CD14-positive monocyte (primary cell): ENCODE results near the gene ADAMTS9. TPM values are rescaled to one million over a fixed set of nuclear protein-coding genes. Genes with fewer than 3 reads are reported as not detected.
A peak's percentile ranks its signal among the peaks of the same experiment; 100 is the strongest.

Source experiments
- DNase-seq, 3 donors: peaks; one replicate each; pipeline ENCODE4 v3.0.0-alpha.2; 2011 to 2022
- H2AFZ ChIP-seq: 2 replicates; pipeline ENCODE4 v1.6.0; 2012; ENCODE audit warnings: mild to moderate bottlenecking, low read depth, low read length, inconsistent platforms; ENCODE audit not compliant: insufficient read depth, poor library complexity, severe bottlenecking
- H3K27ac ChIP-seq, 2 donors: 1 replicate in 1 of 2; 2 replicates in 1 of 2; pipeline ENCODE4 v1.5.1; 2012 to 2013; ENCODE audit warnings: low read length in 2 of 2, control low read depth in 1 of 2, inconsistent platforms in 1 of 2, low read depth in 1 of 2, mild to moderate bottlenecking in 1 of 2
- H3K27me3 ChIP-seq, 2 donors: one replicate each; pipeline versions ENCODE4 v1.6.0 to v1.6.1; 2011 to 2013; ENCODE audit warnings: low read length in 2 of 2; ENCODE audit not compliant: control insufficient read depth in 2 of 2, insufficient read depth in 2 of 2
- H3K36me3 ChIP-seq, 2 donors: replicated peaks in 1 of 2; 1 replicate in 1 of 2; 2 replicates in 1 of 2; pipeline versions ENCODE4 v1.5.1 to v1.6.1; 2012 to 2013; ENCODE audit warnings: low read length in 2 of 2, control low read depth in 1 of 2, inconsistent platforms in 1 of 2, mild to moderate bottlenecking in 1 of 2; ENCODE audit not compliant: insufficient read depth in 2 of 2, control insufficient read depth in 1 of 2
- H3K4me1 ChIP-seq, 2 donors: 1 replicate in 1 of 2; 2 replicates in 1 of 2; pipeline versions ENCODE4 v1.5.1 to v1.6.1; 2012 to 2013; ENCODE audit warnings: low read length in 2 of 2, control low read depth in 1 of 2, inconsistent platforms in 1 of 2, mild to moderate bottlenecking in 1 of 2, moderate library complexity in 1 of 2; ENCODE audit not compliant: insufficient read depth in 2 of 2, control insufficient read depth in 1 of 2
- H3K4me2 ChIP-seq: replicated peaks from 2 replicates; pipeline ENCODE3; 2012; ENCODE audit warnings: low read length, moderate library complexity, mild to moderate bottlenecking; ENCODE audit not compliant: poor library complexity, severe bottlenecking; ENCODE audit errors: extremely low read depth
- H3K4me3 ChIP-seq, 3 experiments: fragments of 200-600 bp in 1 of 3; sonication (generic) in 1 of 3; replicated peaks in 1 of 3; 1 replicate in 2 of 3; 2 replicates in 1 of 3; pipeline ENCODE4 v1.5.1; 2011 to 2013; ENCODE audit warnings: low read length in 3 of 3, mild to moderate bottlenecking in 3 of 3, control low read depth in 2 of 3, low read depth in 2 of 3, inconsistent platforms in 1 of 3, moderate library complexity in 1 of 3
- H3K79me2 ChIP-seq: 2 replicates; pipeline ENCODE4 v1.6.0; 2012; ENCODE audit warnings: mild to moderate bottlenecking, control low read depth, inconsistent platforms, low read length, moderate library complexity; ENCODE audit not compliant: insufficient read depth
- H3K9ac ChIP-seq: 2 replicates; pipeline ENCODE4 v1.6.0; 2017; ENCODE audit warnings: low read length, mild to moderate bottlenecking; ENCODE audit not compliant: insufficient read depth, poor library complexity, severe bottlenecking
- H3K9me3 ChIP-seq, 2 donors: replicated peaks in 1 of 2; 1 replicate in 1 of 2; 2 replicates in 1 of 2; pipeline versions ENCODE4 v1.5.1 to v1.6.1; 2012 to 2013; ENCODE audit warnings: low read length in 2 of 2, control low read depth in 1 of 2; ENCODE audit not compliant: control insufficient read depth in 1 of 2, insufficient read depth in 1 of 2
- H4K20me1 ChIP-seq: 2 replicates; pipeline ENCODE4 v1.6.0; 2012; ENCODE audit warnings: mild to moderate bottlenecking, low read length, control low read depth, moderate library complexity; ENCODE audit not compliant: insufficient read depth
- H3K27ac Mint-ChIP-seq, 7 donors: one replicate each; pipeline ENCODE4 v1.8.0; 2020; ENCODE audit warnings: mild to moderate bottlenecking in 7 of 7, mixed read lengths in 7 of 7, moderate library complexity in 6 of 7, inconsistent platforms in 2 of 7
- H3K27me3 Mint-ChIP-seq, 3 donors: one replicate each; pipeline ENCODE4 v1.8.0; 2021 to 2022; ENCODE audit warnings: low read depth in 3 of 3, mild to moderate bottlenecking in 3 of 3, mixed read lengths in 3 of 3, moderate library complexity in 3 of 3, inconsistent platforms in 1 of 3
- H3K36me3 Mint-ChIP-seq, 2 donors: one replicate each; pipeline ENCODE4 v1.8.0; 2020; ENCODE audit warnings: mixed read lengths in 2 of 2, inconsistent platforms in 1 of 2, mild to moderate bottlenecking in 1 of 2
- H3K4me1 Mint-ChIP-seq: one replicate; pipeline ENCODE4 v1.8.0; 2020; ENCODE audit warnings: mild to moderate bottlenecking, mixed read lengths
- H3K4me3 Mint-ChIP-seq, 2 donors: one replicate each; pipeline ENCODE4 v1.8.0; 2020; ENCODE audit warnings: mild to moderate bottlenecking in 2 of 2, mixed read lengths in 2 of 2, moderate library complexity in 1 of 2
- H3K9me3 Mint-ChIP-seq, 7 donors: one replicate each; pipeline ENCODE4 v1.8.0; 2020 to 2022; ENCODE audit warnings: mixed read lengths in 7 of 7, mild to moderate bottlenecking in 6 of 7, moderate library complexity in 6 of 7, inconsistent platforms in 2 of 7
- WGBS: methylation state at CpG from one replicate; pipeline ENCODE4 v1.1.5; 2013; ENCODE audit warnings: missing lambda C conversion rate; ENCODE audit not compliant: insufficient coverage; 5-methylcytosine and 5-hydroxymethylcytosine counted together
- intact Hi-C, 2 donors: fragments of 100-400 bp; cut with micrococcal nuclease; formaldehyde crosslinking; loops; one replicate each; pipeline versions ENCODE4 v1.15.0 to v1.15.1; 2023
- polyA minus RNA-seq: library from RNA; depleted of rRNA, polyadenylated mRNA; stranded (reverse); fragments of >200 nt; gene quantifications from 2 replicates; pipeline ENCODE4 v1.2.3, GENCODE V29; 2012
- polyA plus RNA-seq, 3 donors: library from polyadenylated mRNA; depleted of rRNA in 1 of 3; unstranded in 2 of 3; stranded (reverse) in 1 of 3; fragments of 300-500 nt in 2 of 3; fragments of >200 nt in 1 of 3; fragmentation: Illumina TruSeq in 2 of 3; gene quantifications; 1 replicate in 2 of 3; 2 replicates in 1 of 3; pipeline ENCODE4 v1.2.3, GENCODE V29; 2012 to 2021
- total RNA-seq, 12 experiments: library from RNA in 1 of 12; stranded (reverse) in 1 of 12; fragments of 120-200 nt in 1 of 12; gene quantifications; one replicate each; pipeline ENCODE4 v1.2.4 and lab custom pipeline; 2013 to 2026; ENCODE audit warnings: mixed read lengths in 6 of 12, inconsistent platforms in 1 of 12
- TF ChIP-seq, protein P1 (sequence below): fragments of 200-600 bp; IDR thresholded peaks from one replicate; pipeline ENCODE4 v1.8.0; 2022; ENCODE audit warnings: antibody characterized with exemption, mild to moderate bottlenecking

Gene ADAMTS9, protein sequence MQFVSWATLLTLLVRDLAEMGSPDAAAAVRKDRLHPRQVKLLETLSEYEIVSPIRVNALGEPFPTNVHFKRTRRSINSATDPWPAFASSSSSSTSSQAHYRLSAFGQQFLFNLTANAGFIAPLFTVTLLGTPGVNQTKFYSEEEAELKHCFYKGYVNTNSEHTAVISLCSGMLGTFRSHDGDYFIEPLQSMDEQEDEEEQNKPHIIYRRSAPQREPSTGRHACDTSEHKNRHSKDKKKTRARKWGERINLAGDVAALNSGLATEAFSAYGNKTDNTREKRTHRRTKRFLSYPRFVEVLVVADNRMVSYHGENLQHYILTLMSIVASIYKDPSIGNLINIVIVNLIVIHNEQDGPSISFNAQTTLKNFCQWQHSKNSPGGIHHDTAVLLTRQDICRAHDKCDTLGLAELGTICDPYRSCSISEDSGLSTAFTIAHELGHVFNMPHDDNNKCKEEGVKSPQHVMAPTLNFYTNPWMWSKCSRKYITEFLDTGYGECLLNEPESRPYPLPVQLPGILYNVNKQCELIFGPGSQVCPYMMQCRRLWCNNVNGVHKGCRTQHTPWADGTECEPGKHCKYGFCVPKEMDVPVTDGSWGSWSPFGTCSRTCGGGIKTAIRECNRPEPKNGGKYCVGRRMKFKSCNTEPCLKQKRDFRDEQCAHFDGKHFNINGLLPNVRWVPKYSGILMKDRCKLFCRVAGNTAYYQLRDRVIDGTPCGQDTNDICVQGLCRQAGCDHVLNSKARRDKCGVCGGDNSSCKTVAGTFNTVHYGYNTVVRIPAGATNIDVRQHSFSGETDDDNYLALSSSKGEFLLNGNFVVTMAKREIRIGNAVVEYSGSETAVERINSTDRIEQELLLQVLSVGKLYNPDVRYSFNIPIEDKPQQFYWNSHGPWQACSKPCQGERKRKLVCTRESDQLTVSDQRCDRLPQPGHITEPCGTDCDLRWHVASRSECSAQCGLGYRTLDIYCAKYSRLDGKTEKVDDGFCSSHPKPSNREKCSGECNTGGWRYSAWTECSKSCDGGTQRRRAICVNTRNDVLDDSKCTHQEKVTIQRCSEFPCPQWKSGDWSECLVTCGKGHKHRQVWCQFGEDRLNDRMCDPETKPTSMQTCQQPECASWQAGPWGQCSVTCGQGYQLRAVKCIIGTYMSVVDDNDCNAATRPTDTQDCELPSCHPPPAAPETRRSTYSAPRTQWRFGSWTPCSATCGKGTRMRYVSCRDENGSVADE (N-terminal part only)
- total RNA-seq (2013), result 0.21 TPM
- polyA plus RNA-seq (not detected), polyA minus RNA-seq (not detected in 2 replicates), total RNA-seq (lab: John Stamatoyannopoulos, UW) (0 to 2.6 (median 0.08) reads per million in 11 experiments)

DNA sequence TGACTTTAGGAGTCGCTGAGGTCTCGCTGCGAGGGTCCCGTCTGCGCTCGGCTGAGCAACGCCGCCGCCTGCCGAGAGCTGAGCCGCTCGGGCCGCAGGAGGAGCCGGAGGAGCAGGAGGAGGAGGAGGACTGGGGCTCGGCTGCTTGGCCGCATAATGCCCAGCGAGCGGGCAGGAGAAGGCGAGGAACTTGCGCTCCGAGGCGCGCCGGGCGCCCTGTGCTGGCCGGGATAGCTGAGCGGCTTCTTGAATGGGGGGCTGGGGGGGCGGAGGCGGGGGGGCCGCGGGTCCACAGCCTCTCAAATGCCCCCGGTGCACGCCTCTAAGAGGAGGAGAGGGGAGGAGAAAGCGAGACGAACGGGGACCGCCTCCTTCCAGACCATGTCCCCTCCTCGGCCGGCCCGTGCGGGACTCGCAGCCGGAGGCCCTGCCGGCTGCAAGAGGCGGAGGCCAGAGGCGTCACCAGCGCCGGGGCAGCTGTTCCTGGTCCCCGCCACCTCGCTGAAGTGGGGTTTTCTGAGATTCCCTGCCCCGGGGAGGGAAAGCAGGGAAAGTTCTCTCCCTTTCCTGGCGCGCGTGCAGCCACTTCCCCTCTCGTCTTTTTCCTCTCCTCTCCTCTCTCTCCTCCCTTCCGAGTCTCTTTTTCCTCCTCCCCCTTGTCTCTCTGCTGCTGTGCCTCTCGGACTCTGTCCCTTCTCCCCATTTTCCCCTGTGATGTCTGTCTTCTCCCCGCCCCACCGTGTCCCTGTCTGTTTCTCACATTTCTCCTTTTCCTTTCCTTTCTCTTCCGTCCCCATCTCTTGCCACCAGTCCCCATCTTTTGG is at the start of gene ADAMTS9:
ADAMTS9 (minus strand) TSS at position 220 of the 824 bp plus-strand sequence. CDS start 343 bp downstream, outside the sequence.
- Mint-ChIP-seq H3K27me3 (peaks cover 37 to 65% (median 46%) of the 10 kb centered on the region in 3 donors), H3K36me3 (no peaks in the 10 kb centered on the region), H3K4me1 (no peaks in the 10 kb centered on the region), H3K4me3 (peak within 1 kb of the TSS in 1 of 2 donors; percentile 86), H3K9me3 (peaks cover 0 to 10% (median 4%) of the 10 kb centered on the region in 7 donors), H3K27ac (no peak within 1 kb of the TSS)
- no peak within 1 kb of the TSS for H3K9ac ChIP-seq
- H2AFZ ChIP-seq, result no peak within 1 kb of the TSS
- no peak within 1 kb of the TSS for H3K4me3 ChIP-seq
- H3K79me2 ChIP-seq, result no peaks in the 10 kb centered on the region
- intact Hi-C loops, result no loop called here
- WGBS, result under 1% methylated on average over 47 of the region's 60 CpGs
- no peak within 1 kb of the TSS for H3K27ac ChIP-seq
- H3K9me3 ChIP-seq, result peaks cover 0 to 6% of the 10 kb centered on the region in 2 donors
- no peaks in the 10 kb centered on the region for H3K4me1 ChIP-seq
- TF ChIP-seq, protein P1, sequence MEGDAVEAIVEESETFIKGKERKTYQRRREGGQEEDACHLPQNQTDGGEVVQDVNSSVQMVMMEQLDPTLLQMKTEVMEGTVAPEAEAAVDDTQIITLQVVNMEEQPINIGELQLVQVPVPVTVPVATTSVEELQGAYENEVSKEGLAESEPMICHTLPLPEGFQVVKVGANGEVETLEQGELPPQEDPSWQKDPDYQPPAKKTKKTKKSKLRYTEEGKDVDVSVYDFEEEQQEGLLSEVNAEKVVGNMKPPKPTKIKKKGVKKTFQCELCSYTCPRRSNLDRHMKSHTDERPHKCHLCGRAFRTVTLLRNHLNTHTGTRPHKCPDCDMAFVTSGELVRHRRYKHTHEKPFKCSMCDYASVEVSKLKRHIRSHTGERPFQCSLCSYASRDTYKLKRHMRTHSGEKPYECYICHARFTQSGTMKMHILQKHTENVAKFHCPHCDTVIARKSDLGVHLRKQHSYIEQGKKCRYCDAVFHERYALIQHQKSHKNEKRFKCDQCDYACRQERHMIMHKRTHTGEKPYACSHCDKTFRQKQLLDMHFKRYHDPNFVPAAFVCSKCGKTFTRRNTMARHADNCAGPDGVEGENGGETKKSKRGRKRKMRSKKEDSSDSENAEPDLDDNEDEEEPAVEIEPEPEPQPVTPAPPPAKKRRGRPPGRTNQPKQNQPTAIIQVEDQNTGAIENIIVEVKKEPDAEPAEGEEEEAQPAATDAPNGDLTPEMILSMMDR, result no peak
- no peak for DNase-seq
- H4K20me1 ChIP-seq, result no peaks in the 10 kb centered on the region
- peaks cover 21 to 52% of the 10 kb centered on the region in 2 donors for H3K27me3 ChIP-seq
- H3K4me2 ChIP-seq, result no peak within 1 kb of the TSS
- H3K36me3 ChIP-seq, result no peaks in the 10 kb centered on the region
